ENCODE measurements around the gene MXRA8.
A peak's percentile ranks its signal among the peaks of the same experiment; 100 is the strongest.
"Not testable (repeated sequence)": the region's sequence is repeated elsewhere in the genome, so short reads cannot be mapped to it uniquely, and the experiment has no call there.

The MXRA8 gene

DNA sequence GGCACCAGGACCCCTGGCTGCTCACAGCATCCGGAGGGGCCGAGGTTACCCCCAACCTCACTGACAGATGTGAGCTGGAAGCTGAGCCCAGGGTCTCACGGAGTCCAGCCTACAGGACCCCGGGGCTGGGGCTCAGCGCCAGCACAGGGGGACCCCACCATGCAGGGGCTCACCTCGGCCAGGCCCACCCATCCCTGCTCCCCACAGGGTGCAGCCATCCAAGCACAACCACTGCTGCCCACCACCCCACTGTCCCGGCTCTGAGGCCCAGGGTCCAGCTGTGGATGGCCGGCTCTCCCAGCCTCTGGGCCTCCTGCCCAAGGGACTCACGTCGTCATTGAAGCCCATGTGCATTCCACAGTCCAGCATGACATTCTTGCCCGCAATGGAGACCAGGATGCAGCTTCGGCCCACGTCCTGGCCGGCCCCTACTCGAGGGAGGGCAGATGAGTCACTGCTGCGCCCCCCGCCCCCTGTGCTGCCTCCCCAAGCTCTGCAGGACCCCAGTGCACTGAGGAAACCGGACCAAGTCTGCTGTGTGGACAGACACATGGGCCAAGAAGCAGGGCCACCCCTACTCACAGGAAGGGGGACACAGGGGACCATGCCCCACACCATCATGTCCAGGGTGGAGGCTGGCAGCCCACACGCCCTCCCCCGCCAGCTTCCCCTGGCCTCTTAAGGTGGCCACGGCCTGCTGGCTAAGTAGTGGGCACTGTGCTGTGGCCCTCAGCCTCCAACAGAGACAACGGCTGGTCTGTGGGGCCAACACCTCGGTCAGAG lies 37.5 kb downstream of the MXRA8 start:
- DNase-seq (ENCODE audit: low read depth, low spot score): no peak

GRCh38 chr1:1319646-1319941 lies 38.8 kb downstream of the MXRA8 start:
- DNase-seq (ENCODE audit: low read depth, low spot score): no peak

GRCh38 chr1:1318777-1319645 lies 39.3 kb downstream of the MXRA8 start:
- no peak for DNase-seq (ENCODE audit: low read depth, low spot score)

GRCh38 chr1:1318131-1318652 lies 40.2 kb downstream of the MXRA8 start:
- DNase-seq (ENCODE audit: low read depth, low spot score): peak; percentile 58

DNA sequence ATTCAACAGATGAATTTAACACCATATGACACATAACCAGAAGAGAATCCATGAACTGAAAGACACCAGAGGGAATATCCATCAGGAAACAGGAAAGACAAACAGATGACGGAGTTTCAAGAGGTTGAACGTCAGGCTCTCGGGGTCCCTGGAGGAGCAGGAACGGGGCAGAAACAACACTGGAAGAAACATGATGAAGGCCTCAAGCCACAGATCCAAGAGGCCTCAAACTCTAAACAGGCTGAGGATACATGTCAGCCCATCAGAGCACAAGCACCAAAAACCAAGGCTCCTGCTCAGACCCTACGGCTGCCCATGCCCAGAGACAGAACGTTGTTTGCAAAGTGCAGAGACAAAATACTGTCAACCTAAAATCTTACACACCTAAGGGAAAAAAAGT lies 40.9 kb downstream of the MXRA8 start:
- DNase-seq (ENCODE audit: low read depth, low spot score): no peak

DNA sequence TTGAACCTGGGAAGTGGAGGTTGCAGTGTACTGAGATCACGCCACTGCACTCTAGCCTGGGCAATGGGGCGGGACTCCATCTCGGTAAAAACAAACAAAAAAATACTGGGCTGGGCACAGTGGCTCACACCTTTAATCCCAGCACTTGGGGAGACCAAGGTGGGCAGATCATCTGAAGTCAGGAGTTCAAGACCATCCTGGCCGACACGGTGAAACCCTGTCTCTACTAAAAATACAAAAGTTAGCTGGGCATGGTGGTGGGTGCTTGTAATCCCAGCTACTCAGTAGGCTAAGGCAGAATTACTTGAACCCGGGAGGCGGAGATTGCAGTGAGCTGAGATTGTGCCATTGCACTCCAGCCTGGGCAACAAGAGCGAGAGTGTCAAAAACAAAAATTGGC lies 42.2 kb downstream of the MXRA8 start:
- DNase-seq (ENCODE audit: low read depth, low spot score): not testable (repeated sequence)

- no peak for DNase-seq (ENCODE audit: low read depth, low spot score)
Observed at GRCh38 chr1:1315435-1315954, 42.9 kb downstream of the MXRA8 start.

- no peak for DNase-seq (ENCODE audit: low read depth, low spot score)
Observed at GRCh38 chr1:1314678-1315335, 43.5 kb downstream of the MXRA8 start.

DNA sequence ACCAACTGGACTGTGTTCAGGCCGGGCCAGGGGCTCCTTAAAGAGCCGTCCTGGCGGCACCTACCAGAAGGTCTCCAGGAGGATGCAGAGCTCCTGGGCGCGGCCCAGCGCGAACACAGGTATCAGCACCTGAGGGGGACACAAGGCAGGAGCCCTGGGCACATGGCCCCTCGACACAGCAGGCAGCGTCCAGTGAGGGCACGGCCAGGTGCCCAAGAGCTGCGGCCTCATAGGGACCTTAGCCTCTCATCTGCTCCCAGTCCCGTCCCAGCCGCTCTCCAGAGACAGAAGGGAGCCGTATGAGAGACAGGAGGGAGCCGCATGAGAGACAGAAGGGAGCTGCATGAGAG lies 44.1 kb downstream of the MXRA8 start:
- no peak for DNase-seq (ENCODE audit: low read depth, low spot score)

- no peak for DNase-seq (ENCODE audit: low read depth, low spot score)
Observed at GRCh38 chr1:1313500-1314236, 44.7 kb downstream of the MXRA8 start.

DNA sequence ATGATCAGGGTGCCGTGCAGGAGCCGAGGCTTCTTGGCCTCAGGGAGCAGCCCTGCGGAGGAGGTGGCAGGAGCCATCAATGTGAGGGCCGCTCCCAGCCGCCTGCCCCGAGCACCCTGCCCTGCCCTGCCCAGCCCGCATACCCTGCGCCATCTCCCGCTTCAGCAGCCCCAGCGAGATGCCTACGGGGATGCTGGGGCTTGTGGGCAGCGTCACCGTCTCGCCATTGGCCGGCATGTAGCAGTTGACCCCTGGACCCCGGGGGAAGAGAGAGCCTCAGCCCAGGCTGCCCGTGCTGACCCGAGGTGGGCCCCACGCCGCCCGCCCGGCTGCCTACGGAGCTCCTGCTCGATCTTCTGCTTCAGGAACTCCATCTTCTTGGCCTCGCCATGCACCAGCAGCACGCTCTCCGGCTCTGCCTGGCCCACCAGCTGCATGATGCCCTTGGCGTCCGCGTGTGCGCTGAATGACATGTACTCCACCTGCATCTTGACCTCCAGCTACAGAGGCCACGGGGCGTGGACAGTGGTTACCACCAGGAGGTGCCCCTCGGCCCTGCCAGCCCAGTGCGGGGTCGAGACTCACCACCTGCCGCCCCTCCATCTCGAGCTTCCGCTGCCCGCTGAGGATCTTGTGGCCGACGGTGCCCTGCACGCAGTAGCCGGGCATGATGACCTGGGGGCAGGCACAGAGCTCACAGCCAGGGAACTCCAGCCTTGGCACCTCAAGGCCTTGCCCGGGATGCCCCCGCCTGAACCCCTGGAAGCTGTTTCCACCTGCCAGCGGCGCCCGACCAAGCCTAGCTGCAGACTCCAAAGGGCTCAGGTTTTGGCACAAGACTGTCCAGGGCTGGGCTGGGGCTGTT lies 45.7 kb downstream of the MXRA8 start:
- no peak for DNase-seq (ENCODE audit: low read depth, low spot score)

DNA sequence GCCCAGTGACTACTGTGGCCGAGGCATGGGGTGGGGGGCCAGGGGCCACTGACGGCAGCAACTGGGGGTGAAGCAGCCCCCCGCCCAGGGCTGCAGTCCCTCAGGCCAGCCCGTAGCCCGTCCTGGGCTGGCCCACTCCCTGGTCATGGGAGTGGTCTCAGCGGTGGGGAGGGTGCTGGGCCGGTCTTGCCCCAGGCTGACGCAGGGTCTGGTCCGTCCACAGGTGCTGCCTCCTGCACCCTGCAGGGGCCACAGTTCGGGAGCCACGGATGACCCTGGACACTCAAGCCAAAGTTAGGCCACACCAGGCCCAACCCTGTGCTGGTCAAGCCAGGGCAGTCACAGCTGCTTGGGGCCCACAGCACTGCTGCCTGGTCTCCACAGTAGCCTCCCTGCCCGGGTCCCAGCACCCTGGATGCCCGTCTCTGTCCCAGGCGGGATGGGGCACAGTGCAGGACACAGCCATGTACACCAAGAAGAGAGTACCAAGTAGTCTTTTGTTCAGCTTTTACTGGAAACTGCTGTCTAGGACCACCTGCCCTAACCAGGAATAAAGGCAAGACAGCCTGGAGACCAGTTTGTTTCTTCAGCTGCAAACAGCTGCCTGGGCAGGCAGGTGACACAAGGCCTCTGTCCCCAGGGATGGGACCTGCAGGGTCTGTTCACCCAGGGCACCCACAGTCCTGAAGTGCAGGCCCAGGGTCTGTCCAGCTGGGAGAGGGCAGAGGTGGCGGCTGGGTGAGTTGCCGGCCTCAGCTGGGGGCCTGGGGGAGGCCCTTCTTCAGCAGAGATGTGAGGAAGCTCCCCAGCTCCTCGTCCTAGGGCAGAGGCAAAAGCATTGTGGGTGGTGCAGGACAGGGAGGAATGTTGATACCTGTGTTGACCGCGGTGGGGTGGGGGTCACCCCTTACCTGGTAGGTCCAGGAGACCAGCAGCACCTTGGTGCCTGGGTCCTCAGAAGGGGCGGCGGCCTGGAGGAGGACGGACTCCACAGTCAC lies 46.9 kb downstream of the MXRA8 start:
- no peak for DNase-seq (ENCODE audit: low read depth, low spot score)

GRCh38 chr1:1310476-1311053 lies 47.8 kb downstream of the MXRA8 start:
- no peak for DNase-seq (ENCODE audit: low read depth, low spot score)

DNA sequence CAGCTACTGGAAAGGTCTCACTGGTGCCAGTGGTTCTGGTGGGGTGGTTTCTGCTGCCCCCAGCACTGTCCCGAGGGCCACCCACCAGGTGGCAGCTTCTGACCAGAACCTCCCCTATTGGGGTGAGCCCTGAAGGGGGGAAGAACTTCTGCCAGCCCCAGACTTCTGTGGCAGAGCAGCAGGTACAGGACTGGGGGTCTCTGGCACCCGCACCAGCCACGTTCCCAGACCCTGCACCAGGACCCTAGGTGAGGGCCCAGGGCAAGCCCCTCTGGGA lies 48.3 kb downstream of the MXRA8 start:
- no peak for DNase-seq (ENCODE audit: low read depth, low spot score)

GRCh38 chr1:1309251-1310108 lies 48.9 kb downstream of the MXRA8 start:
- DNase-seq (ENCODE audit: low read depth, low spot score): no peak

GRCh38 chr1:1308756-1309250 lies 49.6 kb downstream of the MXRA8 start:
- no peak for DNase-seq (ENCODE audit: low read depth, low spot score)

DNA sequence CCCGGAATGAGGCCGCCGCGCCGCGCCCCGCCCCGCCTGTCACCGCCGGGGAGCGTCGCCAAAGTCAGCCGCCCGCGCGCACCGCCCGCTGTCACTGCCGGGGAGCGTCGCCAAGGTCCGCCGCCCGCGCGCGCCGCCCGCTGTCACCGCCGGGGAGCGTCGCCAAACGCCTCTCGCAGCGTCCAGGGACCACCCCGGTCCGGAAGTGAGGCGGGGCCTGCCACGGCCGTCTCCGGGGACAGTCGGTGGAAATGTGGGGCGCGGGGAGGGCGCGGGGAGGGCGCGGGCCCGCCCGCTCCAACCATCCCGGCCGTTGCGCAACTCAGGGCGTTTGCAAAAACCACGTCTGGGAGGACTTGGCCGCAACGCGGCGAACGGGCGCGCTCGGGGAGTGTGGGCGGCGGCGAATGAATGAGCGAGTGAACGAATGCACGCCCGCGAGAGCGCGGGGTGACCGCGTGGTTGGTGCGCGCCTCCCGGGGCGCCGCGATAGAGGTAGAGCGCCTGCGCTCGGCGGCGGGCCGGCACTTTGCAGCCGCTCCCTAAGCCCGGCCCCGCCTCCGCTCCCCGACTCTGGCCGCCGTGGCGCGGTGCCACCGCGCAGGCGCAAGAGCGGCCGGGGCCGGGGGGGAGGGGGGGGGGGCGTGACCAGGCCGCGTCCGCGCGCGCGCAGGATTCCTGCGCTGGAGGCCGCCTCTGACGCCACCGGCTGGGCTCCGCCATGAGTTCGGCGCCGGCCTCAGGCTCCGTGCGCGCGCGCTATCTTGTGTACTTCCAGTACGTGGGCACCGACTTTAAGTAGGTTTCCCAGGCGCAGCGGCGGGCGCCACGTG lies 50.2 kb downstream of the MXRA8 start, which contains the start of the genes ACAP3 and PUSL1:
ACAP3 (minus strand) TSS at position 8 of the 833 bp plus-strand sequence. CDS start 115 bp downstream, outside the sequence.
PUSL1 (plus strand) TSS at position 675 of the 833 bp plus-strand sequence; CDS start at position 722, 47 bp downstream.
- peak; percentile 85 for DNase-seq (ENCODE audit: low read depth, low spot score)
